HepG2 (cell line): ENCODE results near the gene RMI2. TPM values are rescaled to one million over a fixed set of nuclear protein-coding genes. Genes with fewer than 3 reads are reported as not detected.
A peak's percentile ranks its signal among the peaks of the same experiment; 100 is the strongest.

Source experiments
- ARNT2 ChIP-seq: sonication (generic); formaldehyde crosslinking; IDR thresholded peaks from 2 replicates; pipeline ENCODE4 v1.8.0; 2022; ENCODE audit warnings: mild to moderate bottlenecking, low read depth, missing genetic modification reagents, moderate library complexity
- CHD4 ChIP-seq: fragments of 200-600 bp; sonication (generic); IDR thresholded peaks from 2 replicates; pipeline ENCODE4 v1.7.0; 2017; ENCODE audit warnings: mild to moderate bottlenecking, low read length, borderline replicate concordance
- EHMT2 ChIP-seq: fragments of 200-600 bp; sonication (generic); IDR thresholded peaks from 2 replicates; pipeline ENCODE4 v1.7.0; 2017; ENCODE audit warnings: antibody characterized with exemption, low read depth, low read length, borderline replicate concordance
- HES4 ChIP-seq: sonication (generic); formaldehyde crosslinking; IDR thresholded peaks from 2 replicates; pipeline ENCODE4 v1.9.0; 2021; ENCODE audit warnings: mild to moderate bottlenecking, missing genetic modification reagents, borderline replicate concordance
- KMT2A ChIP-seq: sonication (generic); formaldehyde crosslinking; IDR thresholded peaks from 2 replicates; pipeline ENCODE4 v1.4.0; 2020; ENCODE audit warnings: missing genetic modification reagents
- LCORL ChIP-seq, 2 experiments: fragments of 450-650 bp in 1 of 2; sonication (generic) in 1 of 2; formaldehyde crosslinking in 1 of 2; IDR thresholded peaks; 2 replicates each; pipeline versions ENCODE4 v1.5.0 to v1.6.1; 2017 to 2020; ENCODE audit warnings: antibody characterized with exemption in 1 of 2, missing genetic modification reagents in 1 of 2
- RFXAP ChIP-seq: sonication (generic); formaldehyde crosslinking; IDR thresholded peaks from 2 replicates; pipeline ENCODE4 v1.4.0; 2020; ENCODE audit warnings: missing genetic modification reagents, borderline replicate concordance
- SMAD9 ChIP-seq: sonication (generic); formaldehyde crosslinking; IDR thresholded peaks from 2 replicates; pipeline ENCODE4 v1.5.1; 2020; ENCODE audit warnings: mild to moderate bottlenecking, missing genetic modification reagents
- SNRNP70 ChIP-seq: fragments of 200-400 bp; formaldehyde crosslinking; IDR thresholded peaks from 2 replicates; pipeline ENCODE4 v1.6.1; 2017; ENCODE audit warnings: mild to moderate bottlenecking, low read depth, low read length, moderate library complexity
- TARDBP ChIP-seq: sonication (generic); formaldehyde crosslinking; IDR thresholded peaks from 2 replicates; pipeline ENCODE4 v1.8.0; 2022; ENCODE audit warnings: mild to moderate bottlenecking, missing genetic modification reagents
- ZNF138 ChIP-seq: sonication (generic); formaldehyde crosslinking; IDR thresholded peaks from 2 replicates; pipeline ENCODE4 v1.5.0; 2020; ENCODE audit warnings: mild to moderate bottlenecking, low read depth, missing genetic modification reagents
- ZNF253 ChIP-seq: sonication (generic); formaldehyde crosslinking; IDR thresholded peaks from 2 replicates; pipeline ENCODE4 v1.8.0; 2022; ENCODE audit warnings: mild to moderate bottlenecking, missing genetic modification reagents, borderline replicate concordance
- ZNF570 ChIP-seq: sonication (generic); formaldehyde crosslinking; IDR thresholded peaks from 2 replicates; pipeline ENCODE4 v1.4.0; 2020; ENCODE audit warnings: mild to moderate bottlenecking, missing genetic modification reagents, borderline replicate concordance
- ZNF607 ChIP-seq: sonication (generic); formaldehyde crosslinking; IDR thresholded peaks from 2 replicates; pipeline ENCODE4 v1.5.1; 2020; ENCODE audit warnings: missing genetic modification reagents, mild to moderate bottlenecking, borderline replicate concordance
- ZSCAN20 ChIP-seq: sonication (generic); formaldehyde crosslinking; IDR thresholded peaks from 2 replicates; pipeline ENCODE4 v1.4.0; 2020; ENCODE audit warnings: missing genetic modification reagents, mild to moderate bottlenecking, borderline replicate concordance
- ZSCAN9 ChIP-seq: IDR thresholded peaks from 2 replicates; pipeline ENCODE4 v1.6.1; 2016; ENCODE audit warnings: borderline replicate concordance
- polyA plus RNA-seq, 8 experiments: library from polyadenylated mRNA; depleted of rRNA in 3 of 8; stranded (reverse) in 7 of 8; unstranded in 1 of 8; fragments of >200 nt; fragmentation: Illumina TruSeq in 4 of 8; extraction: Trizol in 4 of 8; gene quantifications; 2 replicates each; pipeline versions ENCODE4 v1.2.1 to v1.2.3, GENCODE V29; 2011 to 2016; ENCODE audit warnings: low read depth in 4 of 8, missing spikeins in 1 of 8, mixed read lengths in 1 of 8; ENCODE audit not compliant: insufficient read depth in 1 of 8
- total RNA-seq, 5 experiments: library from RNA; depleted of rRNA; stranded (reverse); fragments of >200 nt; fragmentation: Illumina TruSeq; extraction: Trizol; gene quantifications; 2 replicates each; pipeline ENCODE4 v1.2.3, GENCODE V29; 2016; ENCODE audit warnings: low read depth in 1 of 5
- TF ChIP-seq, protein P1 (sequence below): sonication (generic); formaldehyde crosslinking; IDR thresholded peaks from 2 replicates; pipeline ENCODE4 v1.4.0; 2020; ENCODE audit warnings: missing genetic modification reagents
- TF ChIP-seq, protein P2 (sequence below): IDR thresholded peaks from 2 replicates; pipeline ENCODE4 v1.6.1; 2012; ENCODE audit warnings: low read depth, low read length, improper control_type of control experiment
- TF ChIP-seq, protein P3 (sequence below): sonication (generic); formaldehyde crosslinking; IDR thresholded peaks from 2 replicates; pipeline ENCODE4 v1.5.1; 2020; ENCODE audit warnings: missing genetic modification reagents, mild to moderate bottlenecking, borderline replicate concordance
- TF ChIP-seq, protein P4 (sequence below): sonication (generic); formaldehyde crosslinking; IDR thresholded peaks from 2 replicates; pipeline ENCODE4 v1.4.0; 2020; ENCODE audit warnings: missing genetic modification reagents, borderline replicate concordance
- TF ChIP-seq, protein P5 (sequence below): IDR thresholded peaks from 2 replicates; pipeline ENCODE4 v1.6.1; 2018; ENCODE audit warnings: missing genetic modification reagents, mild to moderate bottlenecking, missing compliant biosample characterization

The RMI2 gene
- total and polyA plus RNA-seq, 2 of the 13 experiments (the other 11 are each of a cell fraction or from before 2014, with no cell fraction given) = 24.5 to 55.7 TPM

DNA sequence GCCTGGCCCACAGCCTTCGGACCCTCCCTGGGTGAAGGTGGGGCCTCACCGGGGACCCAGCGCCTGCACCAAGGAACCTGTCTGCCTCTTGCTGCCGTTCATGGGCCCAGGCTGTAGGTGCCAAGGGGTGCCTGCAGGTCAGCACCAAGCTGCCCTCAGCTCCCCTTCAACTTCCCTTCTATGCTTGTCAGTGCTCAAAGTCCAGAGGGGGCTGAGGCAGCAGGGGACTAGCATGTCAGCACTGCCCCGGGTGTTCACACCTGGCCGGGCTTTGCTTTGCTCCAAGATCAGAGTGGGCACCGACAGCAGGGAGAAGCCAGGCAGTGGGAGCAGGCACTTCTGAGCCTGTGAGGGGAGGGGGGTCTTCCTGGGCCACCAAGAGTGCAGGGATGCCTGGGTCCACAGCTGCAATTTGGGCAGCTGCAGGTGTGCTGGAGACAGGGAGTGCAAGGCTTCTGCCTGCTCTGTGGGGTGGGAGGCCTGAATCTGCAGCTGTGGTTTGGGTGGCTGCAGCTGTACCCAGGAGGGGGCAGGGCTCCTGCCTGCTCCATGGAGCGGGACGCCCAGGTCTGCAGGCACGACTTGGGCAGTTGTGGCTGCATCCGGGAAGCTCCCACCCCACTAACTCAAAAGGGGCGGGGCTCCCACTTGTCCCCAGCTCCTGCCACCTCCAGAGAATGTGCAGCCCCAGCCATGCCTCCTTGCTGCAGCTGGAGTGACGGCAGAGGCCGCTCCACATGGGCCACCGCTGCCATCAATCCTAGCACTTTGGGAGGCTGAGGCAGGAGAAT, 36.6 kb upstream of the RMI2 start (continued):
- peak; percentile 77; the same call in 1 of the 2 replicates for TF ChIP-seq ZNF138 (CRISPR knock-in tag)
- TF ChIP-seq, protein P1, sequence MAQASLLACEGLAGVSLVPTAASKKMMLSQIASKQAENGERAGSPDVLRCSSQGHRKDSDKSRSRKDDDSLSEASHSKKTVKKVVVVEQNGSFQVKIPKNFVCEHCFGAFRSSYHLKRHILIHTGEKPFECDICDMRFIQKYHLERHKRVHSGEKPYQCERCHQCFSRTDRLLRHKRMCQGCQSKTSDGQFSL (CRISPR knock-in tag) = no peak
- 0 out of 2 replicates have a peak, but pooled peaks have one; percentile 4 for TF ChIP-seq ZSCAN20 (CRISPR knock-in tag)
- TF ChIP-seq, protein P2, sequence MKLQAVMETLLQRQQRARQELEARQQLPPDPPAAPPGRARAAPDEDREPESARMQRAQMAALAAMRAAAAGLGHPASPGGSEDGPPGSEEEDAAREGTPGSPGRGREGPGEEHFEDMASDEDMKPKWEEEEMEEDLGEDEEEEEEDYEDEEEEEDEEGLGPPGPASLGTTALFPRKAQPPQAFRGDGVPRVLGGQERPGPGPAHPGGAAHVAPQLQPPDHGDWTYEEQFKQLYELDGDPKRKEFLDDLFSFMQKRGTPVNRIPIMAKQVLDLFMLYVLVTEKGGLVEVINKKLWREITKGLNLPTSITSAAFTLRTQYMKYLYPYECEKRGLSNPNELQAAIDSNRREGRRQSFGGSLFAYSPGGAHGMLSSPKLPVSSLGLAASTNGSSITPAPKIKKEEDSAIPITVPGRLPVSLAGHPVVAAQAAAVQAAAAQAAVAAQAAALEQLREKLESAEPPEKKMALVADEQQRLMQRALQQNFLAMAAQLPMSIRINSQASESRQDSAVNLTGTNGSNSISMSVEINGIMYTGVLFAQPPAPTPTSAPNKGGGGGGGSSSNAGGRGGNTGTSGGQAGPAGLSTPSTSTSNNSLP = no peak
- TF ChIP-seq SNRNP70 = no peak
- no peak for TF ChIP-seq ZNF570 (CRISPR knock-in tag)
- TF ChIP-seq LCORL (IDR thresholded peaks at IDR 0.05) = no peak
- peak; percentile 92; the same call in 1 of the 2 replicates for TF ChIP-seq LCORL (CRISPR knock-in tag; IDR thresholded peaks at IDR 0.05)
- TF ChIP-seq RFXAP = no peak
- TF ChIP-seq SMAD9 (CRISPR knock-in tag) = no peak
- no peak for TF ChIP-seq CHD4
- TF ChIP-seq KMT2A (CRISPR knock-in tag) = peak; percentile 32; the same call in 1 of the 2 replicates
- TF ChIP-seq, protein P3, sequence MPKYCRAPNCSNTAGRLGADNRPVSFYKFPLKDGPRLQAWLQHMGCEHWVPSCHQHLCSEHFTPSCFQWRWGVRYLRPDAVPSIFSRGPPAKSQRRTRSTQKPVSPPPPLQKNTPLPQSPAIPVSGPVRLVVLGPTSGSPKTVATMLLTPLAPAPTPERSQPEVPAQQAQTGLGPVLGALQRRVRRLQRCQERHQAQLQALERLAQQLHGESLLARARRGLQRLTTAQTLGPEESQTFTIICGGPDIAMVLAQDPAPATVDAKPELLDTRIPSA (CRISPR knock-in tag) = no peak
- TF ChIP-seq, protein P4, sequence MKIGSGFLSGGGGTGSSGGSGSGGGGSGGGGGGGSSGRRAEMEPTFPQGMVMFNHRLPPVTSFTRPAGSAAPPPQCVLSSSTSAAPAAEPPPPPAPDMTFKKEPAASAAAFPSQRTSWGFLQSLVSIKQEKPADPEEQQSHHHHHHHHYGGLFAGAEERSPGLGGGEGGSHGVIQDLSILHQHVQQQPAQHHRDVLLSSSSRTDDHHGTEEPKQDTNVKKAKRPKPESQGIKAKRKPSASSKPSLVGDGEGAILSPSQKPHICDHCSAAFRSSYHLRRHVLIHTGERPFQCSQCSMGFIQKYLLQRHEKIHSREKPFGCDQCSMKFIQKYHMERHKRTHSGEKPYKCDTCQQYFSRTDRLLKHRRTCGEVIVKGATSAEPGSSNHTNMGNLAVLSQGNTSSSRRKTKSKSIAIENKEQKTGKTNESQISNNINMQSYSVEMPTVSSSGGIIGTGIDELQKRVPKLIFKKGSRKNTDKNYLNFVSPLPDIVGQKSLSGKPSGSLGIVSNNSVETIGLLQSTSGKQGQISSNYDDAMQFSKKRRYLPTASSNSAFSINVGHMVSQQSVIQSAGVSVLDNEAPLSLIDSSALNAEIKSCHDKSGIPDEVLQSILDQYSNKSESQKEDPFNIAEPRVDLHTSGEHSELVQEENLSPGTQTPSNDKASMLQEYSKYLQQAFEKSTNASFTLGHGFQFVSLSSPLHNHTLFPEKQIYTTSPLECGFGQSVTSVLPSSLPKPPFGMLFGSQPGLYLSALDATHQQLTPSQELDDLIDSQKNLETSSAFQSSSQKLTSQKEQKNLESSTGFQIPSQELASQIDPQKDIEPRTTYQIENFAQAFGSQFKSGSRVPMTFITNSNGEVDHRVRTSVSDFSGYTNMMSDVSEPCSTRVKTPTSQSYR (CRISPR knock-in tag) = peak; percentile 70; the same call in 1 of the 2 replicates
- TF ChIP-seq EHMT2 = no peak
- TF ChIP-seq ARNT2 (CRISPR knock-in tag) = peak; percentile 72; the same call in 1 of the 2 replicates
- TF ChIP-seq TARDBP = peak; percentile 62; the same call in 1 of the 2 replicates
- TF ChIP-seq ZNF253 (CRISPR knock-in tag) = no peak
- TF ChIP-seq, protein P5, sequence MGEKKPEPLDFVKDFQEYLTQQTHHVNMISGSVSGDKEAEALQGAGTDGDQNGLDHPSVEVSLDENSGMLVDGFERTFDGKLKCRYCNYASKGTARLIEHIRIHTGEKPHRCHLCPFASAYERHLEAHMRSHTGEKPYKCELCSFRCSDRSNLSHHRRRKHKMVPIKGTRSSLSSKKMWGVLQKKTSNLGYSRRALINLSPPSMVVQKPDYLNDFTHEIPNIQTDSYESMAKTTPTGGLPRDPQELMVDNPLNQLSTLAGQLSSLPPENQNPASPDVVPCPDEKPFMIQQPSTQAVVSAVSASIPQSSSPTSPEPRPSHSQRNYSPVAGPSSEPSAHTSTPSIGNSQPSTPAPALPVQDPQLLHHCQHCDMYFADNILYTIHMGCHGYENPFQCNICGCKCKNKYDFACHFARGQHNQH (CRISPR knock-in tag) = peak; percentile 4; the same call in 1 of the 2 replicates
- no peak for TF ChIP-seq HES4
- TF ChIP-seq ZNF607 = peak; percentile 58
- no peak for TF ChIP-seq ZSCAN9 (CRISPR knock-in tag)
